ENCODE data around the gene SMIM9.
"Not testable (repeated sequence)": the region's sequence is repeated elsewhere in the genome, so short reads cannot be mapped to it uniquely, and the experiment has no call there.

Gene SMIM9

DNA sequence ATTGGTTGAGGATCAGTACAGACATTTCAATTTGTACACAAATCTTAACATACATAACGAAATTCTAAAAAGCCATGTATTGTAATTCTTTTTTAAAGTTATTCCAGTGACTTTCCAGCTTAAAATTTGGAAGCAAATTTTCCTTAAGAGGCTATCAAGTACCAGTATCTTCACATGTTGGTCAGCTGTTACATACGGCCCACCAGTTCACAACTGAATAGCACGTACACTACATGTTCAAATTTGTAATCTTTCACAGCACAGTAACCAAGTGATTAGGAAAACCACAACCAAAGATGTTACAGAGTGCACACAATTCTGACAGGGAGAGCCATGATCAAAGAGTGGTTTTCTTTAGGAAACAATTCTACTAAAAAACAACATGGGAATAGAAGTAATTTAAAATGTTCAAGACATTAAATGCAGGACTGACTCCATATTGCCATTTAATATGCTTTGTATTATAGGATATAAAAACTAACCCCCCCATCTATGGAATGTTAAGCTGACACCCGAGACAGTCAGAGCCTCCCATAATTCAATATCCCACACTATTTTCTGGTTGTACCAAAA lies 18.1 kb downstream of the SMIM9 start:
- in situ Hi-C loops (cut with MboI; ENCODE audit: low sequenced_read_pairs), result not testable (repeated sequence)

GRCh38 chrX:154815274-154815818 lies 19.1 kb downstream of the SMIM9 start:
- in situ Hi-C loops (cut with MboI; ENCODE audit: low sequenced_read_pairs), result no loop called here

DNA sequence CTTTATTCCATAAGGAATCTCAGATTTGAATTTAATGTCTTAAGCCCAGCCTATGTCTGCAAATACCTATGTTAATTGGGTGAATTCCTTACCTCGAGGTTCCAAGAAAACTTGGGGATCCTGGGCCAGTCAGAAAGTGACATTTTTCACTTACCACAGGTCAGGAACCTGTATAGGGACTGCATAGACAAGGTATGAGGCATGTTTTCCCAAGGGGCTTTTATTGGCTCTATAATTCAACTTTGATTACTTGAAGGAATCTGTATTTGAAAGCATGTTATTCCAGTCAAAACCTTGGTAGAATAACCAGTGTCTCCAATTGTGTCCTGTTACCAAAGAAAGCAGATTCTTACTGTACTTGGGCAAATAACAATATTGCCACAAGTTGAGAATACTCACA lies 20.7 kb downstream of the SMIM9 start:
- in situ Hi-C loops (cut with MboI; ENCODE audit: low sequenced_read_pairs), result no loop called here

GRCh38 chrX:154812341-154813101 lies 21.9 kb downstream of the SMIM9 start:
- in situ Hi-C loops (cut with MboI; ENCODE audit: low sequenced_read_pairs), result no loop called here

DNA sequence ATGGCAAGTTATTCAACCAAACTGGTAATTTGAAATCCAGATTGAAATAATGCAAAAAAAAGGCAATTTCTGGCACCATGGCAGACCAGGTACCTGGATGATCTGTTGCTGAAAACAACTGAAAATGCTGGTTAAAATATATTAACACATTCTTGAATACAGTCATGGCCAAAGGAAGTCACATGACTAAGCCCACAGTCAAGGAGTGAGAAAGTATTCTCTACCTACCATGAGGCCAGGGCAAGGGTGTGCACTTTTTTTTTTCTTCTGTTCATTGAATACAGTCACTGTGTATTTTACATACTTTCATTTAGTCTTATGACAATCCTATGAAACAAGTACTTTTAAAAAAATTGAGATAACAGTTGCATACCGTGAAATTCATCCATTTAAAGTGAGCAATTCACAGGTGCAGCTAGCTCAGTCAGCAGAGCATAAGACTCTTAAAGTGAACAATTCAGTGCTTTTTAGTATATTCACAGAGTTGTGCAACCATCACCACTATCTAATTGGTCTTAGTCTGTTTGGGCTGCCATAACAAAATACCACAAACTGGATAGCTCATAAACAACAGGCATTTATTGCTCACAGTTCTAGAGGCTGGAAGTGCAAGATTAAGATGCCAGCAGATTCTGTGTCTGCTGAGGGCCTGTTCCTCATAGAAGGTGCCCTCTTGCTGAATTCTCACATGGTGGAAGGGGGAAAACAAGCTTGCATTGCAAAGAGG lies 24.4 kb downstream of the SMIM9 start:
- in situ Hi-C loops (cut with MboI; ENCODE audit: low sequenced_read_pairs), result no loop called here

GRCh38 chrX:154806837-154807501 lies 27.5 kb downstream of the SMIM9 start:
- in situ Hi-C loops (cut with MboI; ENCODE audit: low sequenced_read_pairs), result no loop called here

- in situ Hi-C loops (cut with MboI; ENCODE audit: low sequenced_read_pairs), result no loop called here
Measured at GRCh38 chrX:154805696-154806091, 28.8 kb downstream of the SMIM9 start.

DNA sequence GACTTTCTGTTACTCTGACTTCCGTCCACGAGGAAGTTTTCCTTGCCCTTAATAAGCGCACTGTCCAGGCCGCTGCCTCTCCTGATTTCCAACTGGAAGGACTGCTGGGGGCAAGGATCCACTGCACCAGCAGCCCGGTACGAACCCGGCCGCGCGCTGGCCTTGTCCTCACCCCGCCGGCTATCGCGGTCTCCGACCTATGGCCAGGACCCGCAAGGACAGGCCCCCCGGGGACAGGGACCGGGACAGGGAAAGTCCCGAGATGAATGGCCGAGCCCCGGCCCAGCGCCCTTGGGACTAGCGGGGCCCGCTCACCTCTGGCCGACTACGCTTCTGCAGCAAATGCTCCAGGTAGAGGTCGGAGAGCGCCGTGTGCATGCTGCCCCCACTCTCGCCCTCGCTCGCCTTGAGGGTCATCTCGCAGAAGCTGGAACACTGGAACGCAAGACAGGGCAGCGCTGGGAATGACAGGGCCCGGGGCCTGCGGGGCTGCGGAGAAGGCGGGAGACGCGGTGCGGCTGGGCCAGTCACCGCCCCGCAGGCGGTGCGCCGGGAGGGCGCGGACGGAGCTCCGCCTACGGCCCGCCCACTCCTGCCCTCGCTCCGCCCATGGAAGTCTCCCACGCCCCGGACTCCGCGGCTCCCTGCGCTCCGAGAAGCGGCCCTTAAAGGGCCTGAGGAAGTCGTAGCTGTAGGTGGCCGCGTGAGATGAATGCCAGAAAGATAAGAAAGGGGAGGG lies 29.3 kb downstream of the SMIM9 start, which contains the start of gene MPP1:
Gene MPP1, minus strand, starts transcription at position 529 of the 739 bp plus-strand sequence. Its CDS starts 112 bp downstream, at position 417.
- in situ Hi-C loops (cut with MboI; ENCODE audit: low sequenced_read_pairs), result no loop called here

DNA sequence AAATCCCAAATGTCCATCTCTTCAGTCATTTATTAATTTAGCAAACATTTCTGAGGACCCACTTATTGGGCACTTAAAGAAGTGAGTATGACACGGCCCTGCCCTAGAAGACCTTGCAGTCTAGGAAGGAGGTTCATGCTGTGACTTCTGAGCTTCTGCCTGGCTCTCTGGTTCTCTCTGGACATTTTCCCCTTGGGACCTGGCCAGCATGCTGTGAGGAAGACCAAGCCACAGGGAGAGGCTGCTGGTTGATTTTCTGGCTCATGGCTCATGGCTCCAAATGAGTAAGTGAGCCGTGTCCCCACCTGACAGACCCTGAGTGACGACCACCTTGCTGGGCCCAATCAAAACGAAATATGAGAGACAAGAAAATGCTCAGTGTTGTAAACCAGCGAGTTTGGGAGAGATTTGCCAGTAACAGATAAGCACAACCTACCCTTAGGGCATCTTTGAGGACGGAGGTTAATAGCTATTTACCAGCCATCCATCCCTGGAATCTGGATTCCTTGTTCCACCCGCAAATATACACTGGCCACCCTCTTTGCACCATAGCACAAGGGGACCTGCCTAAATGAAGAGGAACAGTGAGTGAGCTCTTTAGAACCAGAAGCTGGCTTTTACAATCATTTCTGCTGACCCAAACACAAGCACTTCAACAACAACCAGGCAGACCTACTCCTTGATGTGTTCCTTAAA lies 30.1 kb downstream of the SMIM9 start:
- in situ Hi-C loops (cut with MboI; ENCODE audit: low sequenced_read_pairs), result no loop called here

GRCh38 chrX:154802947-154803346 lies 31.5 kb downstream of the SMIM9 start:
- in situ Hi-C loops (cut with MboI; ENCODE audit: low sequenced_read_pairs), result no loop called here

- in situ Hi-C loops (cut with MboI; ENCODE audit: low sequenced_read_pairs), result no loop called here
Measured at GRCh38 chrX:154800478-154801210, 33.8 kb downstream of the SMIM9 start.

DNA sequence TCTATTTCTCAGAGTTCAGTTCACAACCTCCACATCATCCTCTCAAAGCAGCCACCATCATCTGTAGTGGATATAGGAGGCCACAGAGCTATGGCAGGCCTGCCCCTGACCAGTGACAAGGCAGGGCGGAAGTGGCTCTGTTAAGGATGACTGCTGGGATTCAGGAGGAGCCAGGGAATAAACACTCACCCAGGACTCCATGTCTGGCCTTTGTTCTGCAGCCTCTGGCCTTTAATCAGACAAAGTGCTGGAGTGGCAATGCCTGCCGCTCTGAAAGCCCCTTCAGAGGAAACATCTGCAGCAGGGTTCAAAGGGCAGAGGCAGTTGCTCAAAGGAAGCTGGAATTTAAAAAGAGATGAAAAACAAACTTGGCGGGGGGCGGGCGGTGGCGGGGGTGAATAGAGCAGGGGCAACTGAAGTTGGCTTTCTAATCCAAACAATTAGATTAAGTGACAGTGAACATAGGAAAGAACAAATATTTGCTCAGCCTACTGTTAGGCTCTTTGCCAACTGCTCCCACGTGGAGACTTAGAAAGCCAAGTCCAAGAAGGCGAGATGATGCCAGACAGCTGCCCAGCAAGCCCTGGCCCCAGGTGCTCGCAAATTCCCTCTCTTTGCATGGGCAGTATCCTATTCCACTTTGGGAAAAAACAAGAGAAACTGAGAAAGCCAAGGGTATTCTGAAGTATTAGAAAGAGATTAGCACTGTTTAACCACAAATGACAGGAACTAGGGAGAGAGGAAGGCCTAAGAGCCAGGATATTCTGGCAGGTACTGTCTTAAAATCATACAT lies 34.7 kb downstream of the SMIM9 start:
- in situ Hi-C loops (cut with MboI; ENCODE audit: low sequenced_read_pairs), result no loop called here

DNA sequence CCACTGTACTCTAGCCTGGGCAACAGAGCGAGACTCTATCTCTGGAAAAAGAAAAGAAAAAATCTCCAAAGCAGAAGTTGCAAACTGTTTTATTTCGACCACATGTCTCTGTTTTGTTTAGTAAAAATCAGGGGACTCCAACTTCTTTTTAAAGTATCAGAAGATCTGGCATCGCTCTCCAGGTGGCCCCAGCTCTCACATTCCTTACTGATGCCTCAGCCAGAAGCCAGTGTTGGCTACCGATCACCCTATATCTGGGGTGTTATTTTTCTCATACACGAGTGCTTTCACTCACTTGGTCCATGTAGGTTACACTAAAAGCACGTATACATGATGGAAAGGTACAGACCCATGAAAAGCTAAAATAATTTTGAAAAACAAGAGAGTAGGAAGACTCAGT lies 37.5 kb downstream of the SMIM9 start:
- in situ Hi-C loops (cut with MboI; ENCODE audit: low sequenced_read_pairs), result no loop called here

- in situ Hi-C loops (cut with MboI; ENCODE audit: low sequenced_read_pairs), result no loop called here
Measured at GRCh38 chrX:154795016-154795415, 39.4 kb downstream of the SMIM9 start.

DNA sequence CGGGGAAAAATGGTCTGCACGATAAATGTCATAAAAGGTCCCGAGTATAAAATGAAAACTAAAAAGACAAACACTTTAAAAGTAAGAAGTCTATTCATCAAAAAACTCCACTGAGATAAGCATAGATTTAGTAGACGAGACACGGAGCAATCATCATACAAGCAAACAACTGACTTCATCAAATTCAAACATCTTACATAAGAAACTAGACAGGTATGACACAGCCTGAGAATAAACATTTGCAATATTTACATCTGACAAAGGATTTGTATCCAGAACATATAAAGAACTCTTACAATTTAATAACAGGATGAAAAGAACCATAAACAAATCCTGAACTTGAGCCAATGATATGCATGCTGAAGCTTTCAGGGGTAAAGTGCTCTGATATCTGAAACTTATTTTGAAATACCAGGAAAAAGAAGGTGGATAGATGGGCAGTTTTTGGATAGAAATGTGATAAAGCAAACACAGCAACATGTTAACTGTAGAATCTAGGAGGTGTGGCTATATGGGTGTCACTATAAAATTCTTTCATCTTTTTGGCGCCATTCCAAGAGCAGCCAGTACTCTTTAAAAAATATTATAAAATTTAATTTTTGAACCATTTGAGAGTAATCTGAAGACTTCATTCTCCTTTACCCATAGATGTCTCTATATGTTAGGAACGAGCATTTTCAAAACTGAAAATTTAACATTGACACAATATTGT lies 41.2 kb downstream of the SMIM9 start:
- in situ Hi-C loops (cut with MboI; ENCODE audit: low sequenced_read_pairs), result no loop called here

GRCh38 chrX:154791939-154792338 lies 42.5 kb downstream of the SMIM9 start:
- in situ Hi-C loops (cut with MboI; ENCODE audit: low sequenced_read_pairs), result no loop called here

- in situ Hi-C loops (cut with MboI; ENCODE audit: low sequenced_read_pairs), result no loop called here
Measured at GRCh38 chrX:154791467-154791866, 43.0 kb downstream of the SMIM9 start.

- in situ Hi-C loops (cut with MboI; ENCODE audit: low sequenced_read_pairs), result no loop called here
Measured at GRCh38 chrX:154785716-154786115, 48.7 kb downstream of the SMIM9 start.

Measured in HL-60/S4 (cell line).